ENCODE measurements around the gene AKR1B15. TPM values are rescaled to one million over a fixed set of nuclear protein-coding genes. Genes with fewer than 3 reads are reported as not detected.

Gene AKR1B15
- total RNA-seq, 1 experiment from 2014 or later, result not detected

GRCh38 chr7:134571101-134571500, 22.2 kb downstream of the AKR1B15 start:
- BruUV-seq (replicated peaks), result no TSS peak
- H3K36me3 ChIP-seq (ENCODE audit: control insufficient read depth, insufficient read depth, low read length), result no peaks in the 10 kb centered on the region
- Mint-ChIP-seq H3K27ac (ENCODE audit: unreplicated experiment) (no peak overlapping the region), H3K36me3 (ENCODE audit: insufficient read depth, unreplicated experiment) (no peaks in the 10 kb centered on the region), H3K4me1 (ENCODE audit: low read depth, unreplicated experiment) (no peaks in the 10 kb centered on the region), H3K27me3 (ENCODE audit: insufficient read depth, unreplicated experiment) (peaks cover 7% of the 10 kb centered on the region), H3K9me3 (ENCODE audit: unreplicated experiment) (peaks cover 10% of the 10 kb centered on the region), H3K4me3 (ENCODE audit: unreplicated experiment) (no peak overlapping the region)
- ChIA-PET POLR2A (no interaction called here), CTCF (no interaction called here)
- no peak for TF ChIP-seq CTCF (IDR thresholded peaks at IDR 0.05; ENCODE audit: insufficient read depth in 1 of 2, low read depth in 1 of 2, low read length in 1 of 2, severe bottlenecking in 1 of 2, unreplicated experiment in 1 of 2)
- no peaks in the 10 kb centered on the region for H3K4me1 ChIP-seq
- no peak for DNase-seq
- H3K4me3 ChIP-seq (ENCODE audit: low read depth, low read length), result no peak overlapping the region
- no peaks in the 10 kb centered on the region for H3K27me3 ChIP-seq (replicated peaks; ENCODE audit: control insufficient read depth, insufficient read depth, low read length)
- intact Hi-C loops (cut with micrococcal nuclease; ENCODE audit: unreplicated experiment), result no loop called here
- H3K9me3 ChIP-seq, result peaks cover 8% of the 10 kb centered on the region; the same call in 1 of the 2 replicates

- Histone ChIP-seq H3K4me1 (no peaks in the 10 kb centered on the region), H3K27me3 (replicated peaks; ENCODE audit: control insufficient read depth, insufficient read depth, low read length) (no peaks in the 10 kb centered on the region), H3K36me3 (ENCODE audit: control insufficient read depth, insufficient read depth, low read length) (no peaks in the 10 kb centered on the region), H3K9me3 (peaks cover 8% of the 10 kb centered on the region; the same call in 1 of the 2 replicates), H3K4me3 (ENCODE audit: low read depth, low read length) (no peak overlapping the region)
- CTCF ChIA-PET, result no interaction called here
- H3K27me3 Mint-ChIP-seq (ENCODE audit: insufficient read depth, unreplicated experiment), result peaks cover 7% of the 10 kb centered on the region
- POLR2A ChIA-PET, result no interaction called here
- intact Hi-C loops (cut with micrococcal nuclease; ENCODE audit: unreplicated experiment), result no loop called here
- TF ChIP-seq CTCF (IDR thresholded peaks at IDR 0.05; ENCODE audit: insufficient read depth in 1 of 2, low read depth in 1 of 2, low read length in 1 of 2, severe bottlenecking in 1 of 2, unreplicated experiment in 1 of 2), result no peak
- no peak overlapping the region for H3K27ac Mint-ChIP-seq (ENCODE audit: unreplicated experiment)
- peaks cover 8% of the 10 kb centered on the region for H3K9me3 Mint-ChIP-seq (ENCODE audit: unreplicated experiment)
- DNase-seq, result no peak
- H3K36me3 Mint-ChIP-seq (ENCODE audit: insufficient read depth, unreplicated experiment), result no peaks in the 10 kb centered on the region
- no TSS peak for BruUV-seq (replicated peaks)
- no peak overlapping the region for H3K4me3 Mint-ChIP-seq (ENCODE audit: unreplicated experiment)
- no peaks in the 10 kb centered on the region for H3K4me1 Mint-ChIP-seq (ENCODE audit: low read depth, unreplicated experiment)
Measured at GRCh38 chr7:134571746-134572461, 23.0 kb downstream of the AKR1B15 start.

GRCh38 chr7:134574322-134574721, 25.4 kb downstream of the AKR1B15 start:
- Mint-ChIP-seq H3K9me3 (ENCODE audit: unreplicated experiment) (no peaks in the 10 kb centered on the region), H3K36me3 (ENCODE audit: insufficient read depth, unreplicated experiment) (no peaks in the 10 kb centered on the region), H3K4me3 (ENCODE audit: unreplicated experiment) (no peak overlapping the region), H3K4me1 (ENCODE audit: low read depth, unreplicated experiment) (no peaks in the 10 kb centered on the region), H3K27me3 (ENCODE audit: insufficient read depth, unreplicated experiment) (peaks cover 4% of the 10 kb centered on the region), H3K27ac (ENCODE audit: unreplicated experiment) (no peak overlapping the region)
- intact Hi-C loops (cut with micrococcal nuclease; ENCODE audit: unreplicated experiment), result no loop called here
- Histone ChIP-seq H3K4me3 (ENCODE audit: low read depth, low read length) (no peak overlapping the region), H3K9me3 (peaks cover 8% of the 10 kb centered on the region; the same call in 1 of the 2 replicates), H3K36me3 (ENCODE audit: control insufficient read depth, insufficient read depth, low read length) (no peaks in the 10 kb centered on the region), H3K27me3 (replicated peaks; ENCODE audit: control insufficient read depth, insufficient read depth, low read length) (no peaks in the 10 kb centered on the region), H3K4me1 (no peaks in the 10 kb centered on the region)
- TF ChIP-seq CTCF (IDR thresholded peaks at IDR 0.05; ENCODE audit: insufficient read depth in 1 of 2, low read depth in 1 of 2, low read length in 1 of 2, severe bottlenecking in 1 of 2, unreplicated experiment in 1 of 2), result no peak
- DNase-seq, result no peak
- CTCF ChIA-PET, result no interaction called here
- no TSS peak for BruUV-seq (replicated peaks)
- POLR2A ChIA-PET, result no interaction called here

Measured in Caco-2 (cell line).